GM12865 (cell line): ENCODE data around the gene ANAPC2.

Experiments used
- DNase-seq: peaks from one replicate; pipeline ENCODE4 v3.0.0; 2010; ENCODE audit warnings: low read depth
- H3K4me3 ChIP-seq: 2 replicates; pipeline ENCODE4 v1.5.1; 2011; ENCODE audit warnings: mild to moderate bottlenecking, low read depth, low read length, control low read depth
- TF ChIP-seq, protein P1 (sequence below): IDR thresholded peaks from 2 replicates; pipeline ENCODE4 v1.5.1; 2011; ENCODE audit warnings: low read length, control low read depth, low read depth, inconsistent platforms; ENCODE audit not compliant: insufficient read depth; ENCODE audit errors: missing control alignments

Gene ANAPC2

DNA sequence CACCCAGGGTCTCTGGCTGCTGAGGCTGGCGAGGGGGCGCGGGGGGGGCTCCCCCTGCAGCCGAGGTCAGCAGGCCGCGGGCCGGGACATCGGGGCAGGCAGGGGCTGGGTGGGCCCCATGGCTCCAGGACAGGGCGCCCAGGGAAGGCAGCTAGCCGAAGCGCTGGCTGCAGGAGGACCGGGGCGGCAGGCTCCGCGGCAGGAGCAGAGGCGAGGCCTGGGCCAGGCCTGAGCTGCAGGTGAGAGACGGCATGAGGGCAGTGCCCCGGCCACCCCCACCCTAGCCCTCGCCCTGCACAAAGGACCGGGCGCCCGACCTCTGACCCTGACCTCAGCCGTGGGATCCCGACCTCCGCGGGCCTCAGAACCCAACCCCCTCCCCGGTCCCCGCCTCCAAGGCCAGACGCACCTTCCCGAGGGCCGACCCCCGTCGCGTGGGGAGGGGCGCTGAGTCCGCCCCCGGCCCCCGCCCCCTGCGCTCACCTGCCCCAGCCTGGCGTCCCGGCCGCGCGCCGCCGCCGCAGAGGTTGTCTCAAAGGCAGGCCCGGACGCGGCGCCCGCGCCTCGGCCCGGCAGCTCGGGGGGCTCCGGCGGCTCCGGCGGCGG lies 33.2 kb upstream of the ANAPC2 start:
- TF ChIP-seq, protein P1, sequence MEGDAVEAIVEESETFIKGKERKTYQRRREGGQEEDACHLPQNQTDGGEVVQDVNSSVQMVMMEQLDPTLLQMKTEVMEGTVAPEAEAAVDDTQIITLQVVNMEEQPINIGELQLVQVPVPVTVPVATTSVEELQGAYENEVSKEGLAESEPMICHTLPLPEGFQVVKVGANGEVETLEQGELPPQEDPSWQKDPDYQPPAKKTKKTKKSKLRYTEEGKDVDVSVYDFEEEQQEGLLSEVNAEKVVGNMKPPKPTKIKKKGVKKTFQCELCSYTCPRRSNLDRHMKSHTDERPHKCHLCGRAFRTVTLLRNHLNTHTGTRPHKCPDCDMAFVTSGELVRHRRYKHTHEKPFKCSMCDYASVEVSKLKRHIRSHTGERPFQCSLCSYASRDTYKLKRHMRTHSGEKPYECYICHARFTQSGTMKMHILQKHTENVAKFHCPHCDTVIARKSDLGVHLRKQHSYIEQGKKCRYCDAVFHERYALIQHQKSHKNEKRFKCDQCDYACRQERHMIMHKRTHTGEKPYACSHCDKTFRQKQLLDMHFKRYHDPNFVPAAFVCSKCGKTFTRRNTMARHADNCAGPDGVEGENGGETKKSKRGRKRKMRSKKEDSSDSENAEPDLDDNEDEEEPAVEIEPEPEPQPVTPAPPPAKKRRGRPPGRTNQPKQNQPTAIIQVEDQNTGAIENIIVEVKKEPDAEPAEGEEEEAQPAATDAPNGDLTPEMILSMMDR, result no peak
- no peak for DNase-seq
- H3K4me3 ChIP-seq, result peak overlapping the region; percentile 46

- H3K4me3 ChIP-seq, result no peak overlapping the region
- TF ChIP-seq, protein P1, result no peak
- no peak for DNase-seq
Observed at GRCh38 chr9:137221095-137221505, 32.7 kb upstream of the ANAPC2 start.

DNA sequence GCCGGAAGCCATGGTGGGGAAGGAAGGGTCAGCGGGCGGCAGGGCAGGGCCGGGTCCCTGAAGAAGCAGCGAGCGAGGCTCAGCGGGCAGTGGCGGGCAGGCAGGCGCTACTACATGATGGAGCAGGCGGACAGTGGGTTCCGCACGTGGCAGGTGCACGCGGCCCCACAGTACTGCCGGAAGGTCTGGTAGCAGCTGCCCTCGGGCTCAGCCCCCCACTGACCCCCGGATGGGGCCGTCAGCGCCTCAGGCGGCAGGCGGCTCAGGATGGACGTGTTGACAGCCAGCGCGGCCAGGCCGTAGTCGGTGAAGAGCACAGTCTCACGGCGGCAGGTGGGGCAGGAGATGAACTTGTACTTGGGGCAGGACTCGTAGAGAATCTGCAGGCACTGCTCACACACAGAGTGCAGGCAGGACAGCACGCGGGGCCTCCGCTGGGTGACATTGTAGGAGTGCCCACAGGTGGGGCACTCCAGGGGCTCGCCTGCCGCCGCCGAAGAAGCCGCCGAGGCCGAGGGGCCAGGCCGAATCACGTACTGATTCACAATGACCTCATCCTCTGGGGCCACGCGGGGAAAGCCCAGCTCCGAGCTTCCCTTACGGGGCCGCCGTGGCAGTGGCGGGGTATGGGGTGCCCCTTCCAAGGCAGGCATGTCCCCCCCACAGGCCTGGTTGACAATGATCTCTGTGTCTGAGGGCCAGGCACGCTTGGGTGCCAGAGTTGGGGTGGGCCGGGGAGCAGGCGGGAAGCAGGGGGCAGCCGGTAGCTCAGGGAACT lies 32.1 kb upstream of the ANAPC2 start:
- DNase-seq, result no peak
- no peak overlapping the region for H3K4me3 ChIP-seq
- TF ChIP-seq, protein P1, result no peak

GRCh38 chr9:137219757-137220316 lies 31.5 kb upstream of the ANAPC2 start:
- DNase-seq, result no peak
- TF ChIP-seq, protein P1, result no peak
- no peak overlapping the region for H3K4me3 ChIP-seq

DNA sequence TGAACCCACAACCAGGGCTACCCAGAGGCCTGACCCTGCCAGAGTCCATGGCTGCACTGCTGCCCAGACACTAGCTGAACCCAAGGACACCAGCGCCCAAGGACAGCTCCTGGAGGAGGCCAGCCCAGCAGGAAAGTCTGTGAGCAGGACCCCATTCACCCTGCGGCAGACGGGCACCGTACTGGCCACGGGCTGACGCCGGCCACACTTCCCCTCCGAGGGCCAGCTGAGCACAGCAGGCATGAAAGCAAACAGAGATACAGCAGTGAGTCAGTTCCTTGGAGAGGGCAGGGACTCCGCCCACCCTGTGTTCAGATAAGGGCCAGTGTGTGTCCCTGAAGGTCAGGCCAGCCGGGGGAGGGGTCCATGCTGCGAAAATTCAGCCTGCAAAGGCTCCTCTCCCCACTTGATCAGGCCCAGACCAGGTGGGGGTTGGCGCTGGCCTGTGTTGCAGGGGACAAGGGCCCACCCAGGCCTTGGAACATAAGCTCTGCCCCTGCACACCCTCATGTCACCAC lies 30.5 kb upstream of the ANAPC2 start:
- TF ChIP-seq, protein P1, result no peak
- no peak for DNase-seq
- H3K4me3 ChIP-seq, result no peak overlapping the region

- TF ChIP-seq, protein P1, result no peak
- no peak overlapping the region for H3K4me3 ChIP-seq
- no peak for DNase-seq
Observed at GRCh38 chr9:137218212-137218753, 29.9 kb upstream of the ANAPC2 start.
